Activated CD4-positive, alpha-beta T cell treated with anti-CD3 and anti-CD28 coated beads for 1 hour (primary cell): ENCODE data around the gene CENPI.
A peak's percentile ranks its signal among the peaks of the same experiment; 100 is the strongest.
"Not testable (repeated sequence)": the region's sequence is repeated elsewhere in the genome, so short reads cannot be mapped to it uniquely, and the experiment has no call there.

Source experiments
- DNase-seq: peaks from one replicate; pipeline ENCODE4 v3.0.0-alpha.2; 2020

The CENPI gene, protein sequence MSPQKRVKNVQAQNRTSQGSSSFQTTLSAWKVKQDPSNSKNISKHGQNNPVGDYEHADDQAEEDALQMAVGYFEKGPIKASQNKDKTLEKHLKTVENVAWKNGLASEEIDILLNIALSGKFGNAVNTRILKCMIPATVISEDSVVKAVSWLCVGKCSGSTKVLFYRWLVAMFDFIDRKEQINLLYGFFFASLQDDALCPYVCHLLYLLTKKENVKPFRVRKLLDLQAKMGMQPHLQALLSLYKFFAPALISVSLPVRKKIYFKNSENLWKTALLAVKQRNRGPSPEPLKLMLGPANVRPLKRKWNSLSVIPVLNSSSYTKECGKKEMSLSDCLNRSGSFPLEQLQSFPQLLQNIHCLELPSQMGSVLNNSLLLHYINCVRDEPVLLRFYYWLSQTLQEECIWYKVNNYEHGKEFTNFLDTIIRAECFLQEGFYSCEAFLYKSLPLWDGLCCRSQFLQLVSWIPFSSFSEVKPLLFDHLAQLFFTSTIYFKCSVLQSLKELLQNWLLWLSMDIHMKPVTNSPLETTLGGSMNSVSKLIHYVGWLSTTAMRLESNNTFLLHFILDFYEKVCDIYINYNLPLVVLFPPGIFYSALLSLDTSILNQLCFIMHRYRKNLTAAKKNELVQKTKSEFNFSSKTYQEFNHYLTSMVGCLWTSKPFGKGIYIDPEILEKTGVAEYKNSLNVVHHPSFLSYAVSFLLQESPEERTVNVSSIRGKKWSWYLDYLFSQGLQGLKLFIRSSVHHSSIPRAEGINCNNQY

DNA sequence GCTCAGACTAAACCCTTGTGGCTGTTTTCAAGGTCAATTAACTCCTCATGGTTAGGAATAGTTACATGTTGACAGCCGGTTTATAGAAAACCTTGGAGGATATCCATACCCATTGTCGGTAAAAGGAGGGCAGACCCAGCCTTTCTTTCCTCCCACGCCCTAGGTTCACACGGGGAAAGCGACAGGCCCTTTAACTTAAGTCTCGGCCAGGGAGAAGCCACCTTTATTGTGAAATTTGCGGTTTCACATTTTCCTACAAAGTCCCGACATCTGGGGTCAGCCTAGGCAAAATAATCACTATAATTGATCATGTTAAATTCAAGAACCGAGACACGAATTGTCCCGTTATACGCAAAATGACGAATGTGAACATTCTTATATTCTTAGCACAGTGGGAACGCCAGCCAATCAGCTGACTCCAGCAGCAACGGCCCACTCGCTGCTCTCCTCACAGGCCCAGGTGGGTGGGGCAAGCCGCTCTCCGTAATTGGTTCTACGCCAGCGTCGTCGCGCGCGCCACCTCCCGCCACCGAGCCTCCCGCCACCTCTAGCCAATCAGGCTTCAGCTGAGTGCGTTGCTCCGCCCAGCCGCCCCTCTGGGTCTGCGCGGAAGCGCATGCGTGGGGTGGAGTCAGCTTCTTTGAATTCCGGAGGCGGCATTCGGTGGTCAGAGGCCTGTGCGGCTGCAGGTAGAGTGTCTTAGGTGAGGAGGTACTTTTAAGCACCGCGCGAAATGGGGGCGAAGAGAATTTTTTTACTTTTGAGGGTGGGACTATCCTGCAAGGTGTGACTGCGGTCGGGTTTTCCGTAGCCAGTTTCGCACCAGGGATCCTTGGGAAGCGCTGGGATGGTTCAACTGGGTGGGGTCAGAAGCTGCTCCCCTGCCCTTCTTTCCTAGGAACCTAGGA is at the start of gene CENPI:
TSS of gene CENPI (plus strand) at position 659 of the 908 bp plus-strand sequence. CDS start 2,867 bp downstream, outside the sequence.
- peak; percentile 88 for DNase-seq

DNA sequence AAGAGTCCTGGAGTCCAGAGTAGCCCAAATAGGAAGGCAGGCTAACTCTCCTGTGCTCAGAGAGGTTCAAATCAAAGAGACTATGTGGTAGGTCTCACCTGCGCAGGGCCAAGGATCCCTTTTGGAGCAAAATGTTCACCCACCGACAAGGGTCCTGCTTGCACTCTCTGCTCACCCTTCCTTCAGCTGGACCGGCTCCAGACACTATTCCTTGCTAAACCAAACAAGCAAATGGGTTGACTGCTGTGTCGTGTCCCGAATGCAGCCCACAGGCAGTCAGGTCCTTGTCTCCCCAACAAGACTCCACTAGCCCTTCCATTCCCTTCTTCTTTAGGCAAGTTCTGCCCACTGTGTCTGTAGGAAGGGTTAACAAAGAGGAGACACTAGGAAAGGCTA is 46.9 kb upstream of the CENPI start:
- DNase-seq, result no peak

DNA sequence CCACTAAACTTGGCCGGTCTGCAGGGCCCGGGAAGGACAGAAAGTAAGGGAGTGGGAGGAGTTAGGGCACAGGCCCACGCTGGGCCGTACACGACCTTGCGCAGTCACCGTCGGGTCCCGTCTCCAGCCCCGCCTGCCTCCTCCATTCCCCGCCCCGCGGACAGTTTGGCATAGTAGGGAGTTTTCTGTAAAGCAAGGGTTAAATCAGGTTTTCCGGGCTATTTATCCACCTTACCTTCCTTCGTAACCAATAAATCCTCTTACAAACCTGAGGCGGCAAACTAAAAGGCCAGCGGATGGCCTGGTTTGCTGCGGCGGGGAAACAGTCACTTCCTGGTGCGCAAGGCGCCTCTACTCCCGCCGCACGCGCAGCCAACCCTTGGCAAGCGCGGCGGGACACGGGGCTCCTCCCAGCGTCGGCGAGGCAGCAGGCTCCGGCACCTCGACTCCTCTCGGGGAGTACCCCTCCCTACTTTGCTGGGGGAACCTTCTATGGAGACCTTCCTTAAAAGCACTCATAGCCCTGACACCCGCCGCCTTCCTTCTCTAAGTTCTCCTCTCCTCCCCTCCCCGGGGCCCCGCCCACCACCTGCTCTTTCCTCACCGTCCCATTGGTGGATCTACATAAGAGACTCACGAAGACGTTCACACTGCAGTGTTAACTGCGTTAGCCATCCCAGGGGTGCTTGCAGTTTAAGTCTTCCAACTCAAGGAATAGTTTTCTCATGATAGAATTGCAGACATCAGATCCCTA is 46.3 kb upstream of the CENPI start, which contains the start of gene TRMT2B:
TSS of gene TRMT2B (minus strand) at position 563 of the 754 bp plus-strand sequence. CDS start 9,822 bp downstream, outside the sequence.
- DNase-seq, result peak; percentile 65

DNA sequence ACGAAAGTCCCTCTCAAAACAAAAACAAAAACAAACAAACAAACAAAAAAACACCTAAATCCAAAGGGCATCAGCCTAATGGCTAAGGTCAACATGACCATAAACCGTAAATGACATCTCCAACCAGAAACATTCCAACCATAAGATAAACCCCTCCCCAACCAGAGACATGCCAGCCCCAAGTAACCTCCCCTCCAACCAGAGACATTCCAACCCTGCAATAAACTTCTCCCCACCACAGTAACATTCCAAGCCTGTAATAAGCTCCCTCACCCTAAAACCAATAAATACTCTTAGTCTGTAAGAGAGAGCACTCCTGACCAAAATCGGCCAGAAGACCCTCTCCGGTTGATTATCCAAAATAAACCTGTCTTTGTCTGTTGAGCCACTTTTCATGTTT is 41.5 kb upstream of the CENPI start:
- not testable (repeated sequence) for DNase-seq

DNA sequence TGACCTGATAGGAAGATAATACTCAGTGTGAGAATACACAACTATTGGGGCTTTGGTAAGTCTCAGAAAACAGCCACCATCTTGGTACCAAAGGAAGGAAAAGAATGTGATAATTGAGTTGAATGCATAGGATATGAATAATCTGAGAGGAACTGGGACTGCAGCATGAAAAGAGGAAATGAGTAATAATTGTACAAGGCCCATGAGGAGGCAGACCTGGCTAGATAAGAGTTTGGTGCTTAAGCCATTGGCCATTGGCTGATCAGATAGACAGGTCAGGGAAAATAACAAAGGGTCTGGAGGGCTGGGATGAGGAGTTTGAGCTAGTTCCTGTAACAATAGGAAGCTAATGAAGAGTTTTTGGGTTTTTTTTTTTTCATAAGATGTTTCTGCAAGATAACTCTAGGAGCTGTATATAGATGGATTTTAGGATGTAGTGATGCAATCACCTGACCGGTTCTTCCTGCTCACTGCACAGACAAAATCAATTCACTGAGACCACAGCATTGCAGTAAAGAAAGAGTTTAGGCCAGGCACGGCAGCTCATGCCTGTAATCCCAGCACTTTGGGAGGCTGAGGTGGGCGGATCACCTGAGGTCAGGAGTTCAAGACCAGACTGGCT is 40.8 kb upstream of the CENPI start:
- no peak for DNase-seq

DNA sequence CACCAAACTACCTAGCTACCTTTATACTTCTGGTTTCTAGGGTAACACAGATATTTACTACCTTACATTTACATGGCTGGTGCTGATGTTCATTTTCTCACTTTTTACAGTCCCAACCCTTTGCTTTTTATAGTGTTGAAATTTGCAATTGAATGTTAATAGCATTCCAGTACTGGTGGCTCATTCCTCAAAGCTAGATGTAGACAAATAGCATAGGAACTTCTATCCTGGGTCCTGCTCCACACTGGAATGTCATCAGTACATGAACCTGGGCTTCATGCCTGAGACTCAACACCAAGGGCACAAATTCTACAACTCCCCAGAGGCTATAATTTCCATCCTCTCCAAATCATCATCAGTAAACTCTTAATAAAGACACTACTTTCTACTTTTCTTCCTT is 35.8 kb upstream of the CENPI start:
- DNase-seq, result no peak

DNA sequence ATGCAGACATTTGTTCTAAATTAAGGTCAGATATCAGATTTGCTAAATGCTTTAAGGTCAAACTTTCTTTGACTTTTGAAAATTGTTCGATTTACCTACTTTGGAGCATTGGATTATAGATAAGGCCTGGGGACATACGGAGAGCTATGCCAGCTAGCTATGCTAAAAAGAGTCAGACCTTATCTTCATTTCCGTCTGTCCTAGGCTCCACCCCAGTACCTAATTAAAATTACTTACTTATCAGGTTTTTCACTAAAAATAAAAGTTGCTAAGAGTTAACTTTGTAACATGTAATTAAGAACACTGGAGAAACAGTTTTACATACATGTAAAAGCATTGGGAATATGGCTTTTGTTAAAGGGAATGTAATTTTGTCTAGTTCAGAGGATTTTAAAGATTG is 26.4 kb upstream of the CENPI start:
- DNase-seq, result no peak

DNA sequence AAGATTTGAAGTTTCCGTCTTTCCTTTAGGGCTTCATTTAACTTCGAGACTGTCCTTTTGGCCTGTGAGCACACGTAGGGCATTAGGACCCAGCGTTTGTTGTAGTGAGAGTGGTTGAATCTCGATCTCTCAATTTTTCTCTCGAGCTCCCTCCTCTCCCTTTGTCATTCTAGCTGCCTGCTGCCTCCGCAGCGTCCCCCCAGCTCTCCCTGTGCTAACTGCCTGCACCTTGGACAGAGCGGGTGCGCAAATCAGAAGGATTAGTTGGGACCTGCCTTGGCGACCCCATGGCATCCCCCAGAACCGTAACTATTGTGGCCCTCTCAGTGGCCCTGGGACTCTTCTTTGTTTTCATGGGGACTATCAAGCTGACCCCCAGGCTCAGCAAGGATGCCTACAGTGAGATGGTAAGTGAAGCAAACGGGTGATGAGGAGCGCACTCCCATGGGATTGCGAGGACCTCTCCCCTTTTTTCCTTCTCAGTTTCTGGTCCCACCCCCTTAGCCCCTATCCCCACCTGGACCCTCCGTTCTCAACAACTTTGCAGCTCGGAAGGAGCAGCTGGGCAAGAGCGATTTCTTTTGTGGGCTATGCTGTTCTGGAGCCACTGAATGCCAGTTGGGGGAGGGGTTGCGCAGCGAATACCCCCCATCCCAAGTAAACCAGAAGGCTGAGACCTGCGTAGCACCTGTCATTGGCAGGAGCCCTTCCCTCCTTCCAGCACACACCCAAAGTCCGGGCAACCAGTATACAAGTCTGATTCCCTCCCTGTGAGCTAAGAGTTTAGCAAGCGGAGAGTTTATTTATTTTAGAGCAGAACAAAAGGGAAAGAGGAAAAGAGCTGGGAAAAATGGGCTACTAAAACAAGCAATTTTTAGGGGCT is 19.0 kb upstream of the CENPI start, which contains the start of gene TMEM35A:
TSS of gene TMEM35A (plus strand) at position 164 of the 883 bp plus-strand sequence. CDS start at position 288, 124 bp downstream.
- DNase-seq, result no peak

DNA sequence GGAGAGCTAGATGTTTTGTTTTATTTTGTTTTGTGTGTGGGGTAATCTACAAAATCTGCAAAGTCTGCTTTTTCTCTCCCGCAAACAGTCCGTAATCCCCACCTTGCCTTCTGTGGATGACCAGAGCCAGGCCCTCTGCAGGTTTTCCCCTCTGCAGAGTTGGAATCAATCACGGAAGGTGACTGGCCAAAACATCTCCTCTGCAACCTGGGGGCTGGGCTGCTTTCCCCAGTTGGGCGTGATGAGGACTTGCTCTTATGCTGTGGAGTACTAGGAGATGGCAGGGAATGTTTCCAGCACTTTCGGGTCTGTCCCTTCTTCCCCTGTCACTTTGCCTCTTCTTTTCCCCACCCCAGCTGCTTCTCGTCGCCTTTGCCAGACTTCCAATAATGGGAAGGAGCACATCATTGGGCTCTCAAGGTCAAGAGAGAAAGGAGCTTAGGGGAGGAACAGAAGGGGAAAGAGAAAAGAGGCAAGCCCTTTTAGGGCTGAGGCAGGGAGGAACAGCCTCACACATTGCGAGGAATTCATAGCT is 18.2 kb upstream of the CENPI start:
- DNase-seq, result no peak

DNA sequence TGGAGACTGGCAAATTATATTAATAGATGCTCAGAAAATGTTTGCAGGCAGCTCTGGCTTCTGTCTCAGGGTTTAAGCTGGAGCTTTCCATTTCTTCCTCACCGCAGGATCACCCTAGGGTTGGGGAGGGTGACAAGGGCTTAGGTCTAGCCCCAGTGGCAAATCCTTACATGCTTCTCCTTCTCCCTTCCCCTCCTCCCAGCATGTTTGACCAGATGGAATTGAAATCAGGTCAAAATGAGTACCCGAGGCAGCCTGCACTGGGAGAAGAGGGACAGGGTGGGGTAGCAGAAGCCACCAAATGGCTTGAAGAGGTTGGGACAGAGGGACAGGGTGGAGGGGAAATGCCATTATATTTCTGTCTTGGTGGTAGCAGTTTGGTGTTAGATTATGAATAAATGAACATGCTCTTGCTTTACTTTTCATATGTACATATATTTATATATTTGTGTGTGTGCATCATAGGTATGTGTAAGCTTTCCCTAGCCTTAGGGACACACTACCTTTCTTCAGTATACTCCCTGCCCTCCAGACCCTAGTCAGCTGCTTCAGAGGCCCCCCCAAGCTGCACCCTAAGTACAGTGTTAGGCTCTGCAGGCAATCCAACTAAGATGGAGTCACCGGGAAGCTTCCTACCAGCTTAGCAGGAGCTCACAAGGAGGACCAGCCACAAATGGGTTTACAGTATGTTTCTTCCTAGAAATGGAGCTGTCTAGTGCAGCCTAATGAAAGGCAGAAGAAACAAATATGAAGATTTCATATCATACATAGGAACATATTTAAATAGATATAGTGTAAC is 17.5 kb upstream of the CENPI start:
- no peak for DNase-seq

DNA sequence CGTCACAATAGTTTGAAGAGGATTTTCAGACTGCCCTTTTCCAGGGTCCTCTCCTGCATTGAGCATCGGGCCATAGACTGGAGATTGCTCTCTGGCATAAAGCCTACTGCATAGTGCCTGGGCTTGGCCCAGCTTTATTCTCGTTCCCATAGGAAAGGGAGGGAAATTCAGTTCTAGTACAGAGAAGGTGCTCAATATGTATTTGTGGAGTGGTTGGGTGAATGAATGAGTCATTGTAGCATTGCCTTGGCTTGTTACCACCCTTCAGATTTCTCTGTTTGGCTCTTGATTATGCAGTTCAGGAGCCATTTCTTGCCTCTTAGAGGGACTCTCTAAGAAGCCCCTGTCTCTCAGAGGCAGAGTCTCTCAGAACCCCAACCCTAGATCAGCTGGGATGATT is 16.8 kb upstream of the CENPI start:
- no peak for DNase-seq

DNA sequence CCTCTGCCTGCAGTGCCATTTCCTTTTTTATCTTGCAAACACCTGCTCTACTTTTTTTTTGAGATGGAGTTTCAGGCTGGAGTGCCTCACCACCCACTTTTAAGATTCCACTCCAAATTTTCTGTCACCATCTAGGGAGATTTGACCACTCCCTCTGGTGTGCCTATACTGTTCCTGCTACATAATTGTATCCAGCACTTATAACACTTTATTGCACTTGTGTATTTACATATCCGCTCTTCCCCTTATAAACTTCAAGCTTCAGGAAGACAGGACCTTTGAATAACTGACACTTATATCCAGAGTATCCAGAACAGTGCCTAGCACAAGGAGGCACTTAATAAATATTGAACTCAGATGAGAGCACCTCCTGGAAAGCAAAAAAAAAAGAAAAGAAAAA is 6.2 kb upstream of the CENPI start:
- DNase-seq, result no peak

DNA sequence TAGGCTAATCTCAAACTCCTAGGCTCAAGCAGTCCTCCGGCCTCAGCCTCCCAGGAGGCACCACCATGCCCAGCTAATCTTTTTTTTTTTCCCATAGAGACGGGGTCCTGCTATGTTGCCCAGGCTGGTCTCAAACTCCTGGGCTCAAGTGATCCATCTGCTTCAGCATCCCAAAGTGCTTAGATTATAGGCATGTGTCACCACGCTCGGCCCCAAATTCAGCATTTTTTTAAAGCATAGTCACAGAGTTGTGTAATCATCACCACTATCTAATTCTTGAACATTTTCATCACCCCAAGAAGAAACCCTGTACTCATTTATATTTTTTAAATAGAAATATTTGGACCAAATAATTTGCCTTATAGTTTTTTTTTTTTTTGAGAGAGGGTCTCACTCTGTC is 10.3 kb downstream of the CENPI start:
- DNase-seq, result no peak

DNA sequence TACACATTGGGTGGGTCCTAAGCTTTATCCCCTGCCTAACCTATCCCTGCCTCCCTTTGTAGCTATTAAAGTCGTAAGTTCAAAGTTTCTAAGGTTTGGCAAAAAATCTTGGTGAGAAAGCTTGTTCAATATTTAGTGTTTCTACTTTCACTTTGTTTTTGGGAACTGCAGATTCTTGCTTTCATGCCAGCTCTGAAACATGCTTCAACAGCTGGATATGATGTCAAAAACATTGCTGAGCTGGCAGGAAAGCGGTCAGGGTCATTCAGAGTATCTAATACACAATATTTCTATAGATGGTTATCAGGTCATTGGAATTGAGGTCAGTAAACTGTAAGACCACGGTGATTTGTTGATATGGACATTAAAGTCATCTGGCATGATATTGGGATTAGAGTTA is 19.7 kb downstream of the CENPI start:
- DNase-seq, result no peak

DNA sequence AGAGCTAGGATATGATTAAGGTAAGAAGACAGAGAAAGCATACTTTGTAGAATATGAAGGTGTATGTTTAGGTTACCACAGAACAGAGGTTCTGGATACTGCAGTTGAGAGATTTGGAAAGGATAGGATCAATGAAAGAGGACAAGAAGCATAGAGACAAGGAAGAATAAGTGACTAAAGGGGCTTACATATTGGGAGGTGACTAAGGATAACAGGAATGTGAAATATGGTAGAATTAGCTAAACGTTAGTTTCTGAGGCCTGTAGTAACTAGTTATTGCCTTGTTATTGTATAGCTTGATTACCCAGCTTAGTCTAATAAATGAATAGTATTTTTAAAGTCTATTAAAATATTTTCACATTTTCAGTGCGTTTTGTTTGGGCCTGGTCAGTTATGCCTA is 38.2 kb downstream of the CENPI start:
- DNase-seq, result no peak
